ENCODE data around the gene PRPF38B. TPM values are rescaled to one million over a fixed set of nuclear protein-coding genes. Genes with fewer than 3 reads are reported as not detected.

The PRPF38B gene
- total RNA-seq, 1 donor from 2014 or later = 36.9 TPM

DNA sequence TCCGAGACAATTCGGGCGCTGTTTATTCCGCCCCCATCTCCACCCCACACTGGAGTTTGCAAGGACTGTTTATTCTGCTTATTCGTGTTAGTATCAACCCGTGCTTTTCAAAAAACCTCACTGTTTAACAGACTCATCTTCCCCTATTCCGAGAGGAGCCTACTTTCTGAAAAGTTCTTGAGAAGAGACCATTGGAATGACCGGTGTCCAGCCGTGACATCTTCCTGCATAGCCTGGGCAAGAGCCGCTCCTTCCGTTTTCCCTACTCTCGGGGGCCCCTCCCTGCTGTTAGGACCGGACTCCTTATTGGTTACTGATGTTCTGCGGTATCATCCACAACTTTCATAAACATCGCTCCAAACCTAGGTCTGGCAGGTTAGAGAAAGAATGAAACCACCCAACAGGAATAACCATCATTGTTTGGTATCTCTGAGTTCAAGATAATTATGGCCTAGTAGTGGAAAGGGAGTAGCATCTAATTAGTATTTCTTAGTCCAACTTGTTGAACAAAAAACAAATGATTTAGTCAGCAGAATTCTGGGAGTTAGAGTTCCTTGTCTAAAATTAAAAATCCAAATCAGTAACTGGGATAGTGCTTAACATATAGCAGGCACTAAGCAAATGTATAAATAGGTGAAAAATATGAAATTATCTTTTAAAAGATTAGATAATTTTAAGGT is 55.2 kb downstream of the PRPF38B start:
- H3K4me1 ChIP-seq (ENCODE audit: insufficient read depth, low read length) = no peaks in the 10 kb centered on the region
- H3K27me3 ChIP-seq (ENCODE audit: insufficient read depth, low read length) = peaks cover under 1% of the 10 kb centered on the region
- TF ChIP-seq CTCF (IDR thresholded peaks at IDR 0.05; ENCODE audit: insufficient read depth, low read depth, low read length) (no peak), EZH2 (IDR thresholded peaks at IDR 0.05; ENCODE audit: insufficient read depth, low read length) (no peak)
- Mint-ChIP-seq H3K4me3 (ENCODE audit: unreplicated experiment) (peak overlapping the region; percentile 99), H3K36me3 (ENCODE audit: low read depth, unreplicated experiment) (no peaks in the 10 kb centered on the region), H3K27me3 (ENCODE audit: low read depth, unreplicated experiment) (peaks cover 2% of the 10 kb centered on the region), H3K9me3 (ENCODE audit: unreplicated experiment) (no peaks in the 10 kb centered on the region), H3K27ac (ENCODE audit: unreplicated experiment) (peak overlapping the region; percentile 99), H3K4me1 (ENCODE audit: low read depth, unreplicated experiment) (peaks cover 7% of the 10 kb centered on the region)
- peak overlapping the region; percentile 96 for H3K27ac ChIP-seq (ENCODE audit: low read depth, low read length)
- peaks cover 45% of the 10 kb centered on the region for H3K79me2 ChIP-seq (ENCODE audit: insufficient read depth, low read length)
- DNase-seq (ENCODE audit: low read depth) (peak; percentile 83), FAIRE-seq (no peak)
- peak overlapping the region; percentile 82 for H2AFZ ChIP-seq (ENCODE audit: low read depth, low read length)
- H3K9me3 ChIP-seq (ENCODE audit: insufficient read depth, low read depth, low read length) = no peaks in the 10 kb centered on the region
- H3K9ac ChIP-seq (ENCODE audit: low read length) = peak overlapping the region; percentile 96
- H3K4me3 ChIP-seq (ENCODE audit: insufficient read depth, low read depth, low read length) = peak overlapping the region; percentile 72
- H3K4me2 ChIP-seq (ENCODE audit: low read length) = peak overlapping the region; percentile 86
- H3K36me3 ChIP-seq (ENCODE audit: insufficient read depth, low read length) = peaks cover 2% of the 10 kb centered on the region
- H4K20me1 ChIP-seq (ENCODE audit: insufficient read depth, low read length) = peaks cover 20% of the 10 kb centered on the region

DNA sequence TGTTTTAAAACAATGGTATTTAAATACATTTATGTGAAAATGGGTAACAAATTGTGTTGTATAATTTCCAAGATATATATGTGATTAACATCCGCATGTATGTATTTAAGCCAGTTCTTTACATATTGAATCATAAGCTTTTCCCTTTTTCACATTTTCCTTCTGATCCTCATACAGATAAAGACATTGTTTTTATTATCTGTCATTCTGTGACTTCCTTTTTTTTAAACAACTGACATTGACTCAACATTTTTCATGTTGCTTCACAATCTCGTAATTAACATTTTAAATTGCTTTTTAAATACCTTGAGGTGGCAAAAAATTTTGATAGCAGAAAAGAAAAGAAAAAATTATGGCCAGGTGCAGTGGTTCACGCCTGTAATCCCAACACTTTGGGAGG is 55.8 kb downstream of the PRPF38B start:
- no peak overlapping the region for H3K27ac Mint-ChIP-seq (ENCODE audit: unreplicated experiment)
- Histone ChIP-seq H3K4me1 (ENCODE audit: insufficient read depth, low read length) (no peaks in the 10 kb centered on the region), H2AFZ (ENCODE audit: low read depth, low read length) (no peak overlapping the region), H4K20me1 (ENCODE audit: insufficient read depth, low read length) (peaks cover 20% of the 10 kb centered on the region), H3K4me2 (ENCODE audit: low read length) (peak overlapping the region; percentile 86), H3K9ac (ENCODE audit: low read length) (no peak overlapping the region), H3K4me3 (ENCODE audit: insufficient read depth, low read depth, low read length) (no peak overlapping the region), H3K36me3 (ENCODE audit: insufficient read depth, low read length) (peaks cover 2% of the 10 kb centered on the region), H3K79me2 (ENCODE audit: insufficient read depth, low read length) (peaks cover 45% of the 10 kb centered on the region), H3K27me3 (ENCODE audit: insufficient read depth, low read length) (no peaks in the 10 kb centered on the region), H3K9me3 (ENCODE audit: insufficient read depth, low read depth, low read length) (no peaks in the 10 kb centered on the region), H3K27ac (ENCODE audit: low read depth, low read length) (no peak overlapping the region)
- no peak for FAIRE-seq
- no peak for DNase-seq (ENCODE audit: low read depth)
- TF ChIP-seq CTCF (IDR thresholded peaks at IDR 0.05; ENCODE audit: insufficient read depth, low read depth, low read length) (no peak), EZH2 (IDR thresholded peaks at IDR 0.05; ENCODE audit: insufficient read depth, low read length) (no peak)
- H3K9me3 Mint-ChIP-seq (ENCODE audit: unreplicated experiment) = no peaks in the 10 kb centered on the region
- H3K27me3 Mint-ChIP-seq (ENCODE audit: low read depth, unreplicated experiment) = no peaks in the 10 kb centered on the region
- H3K4me3 Mint-ChIP-seq (ENCODE audit: unreplicated experiment) = peak overlapping the region; percentile 99
- peaks cover 7% of the 10 kb centered on the region for H3K4me1 Mint-ChIP-seq (ENCODE audit: low read depth, unreplicated experiment)
- no peaks in the 10 kb centered on the region for H3K36me3 Mint-ChIP-seq (ENCODE audit: low read depth, unreplicated experiment)

DNA sequence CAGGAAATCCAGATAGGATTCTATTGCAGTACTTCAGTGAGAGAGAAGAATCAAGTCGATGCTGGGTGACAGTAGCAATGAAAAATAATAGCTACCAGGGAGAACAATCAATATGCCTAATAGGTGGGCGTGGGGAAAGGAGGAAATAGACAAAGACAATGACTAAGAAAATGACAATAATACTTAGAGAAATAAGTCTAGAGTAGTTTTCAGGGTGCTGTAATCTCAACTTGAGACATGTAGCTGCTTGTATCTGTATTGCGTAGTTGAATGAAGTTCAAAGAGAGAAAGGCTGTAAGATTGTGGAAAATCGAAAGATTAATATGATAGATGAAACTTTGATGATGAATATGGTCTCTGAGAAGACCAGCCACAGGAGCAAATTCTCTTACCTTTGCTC is 57.0 kb downstream of the PRPF38B start:
- DNase-seq (ENCODE audit: low read depth) = no peak
- Mint-ChIP-seq H3K27ac (ENCODE audit: unreplicated experiment) (no peak overlapping the region), H3K36me3 (ENCODE audit: low read depth, unreplicated experiment) (no peaks in the 10 kb centered on the region)

More for the DNA sequence above, 57.0 kb downstream of the PRPF38B start:
- Histone ChIP-seq H2AFZ (ENCODE audit: low read depth, low read length) (no peak overlapping the region), H3K36me3 (ENCODE audit: insufficient read depth, low read length) (peaks cover 2% of the 10 kb centered on the region), H3K4me1 (ENCODE audit: insufficient read depth, low read length) (no peaks in the 10 kb centered on the region), H3K4me2 (ENCODE audit: low read length) (no peak overlapping the region), H3K79me2 (ENCODE audit: insufficient read depth, low read length) (peaks cover 45% of the 10 kb centered on the region), H3K9ac (ENCODE audit: low read length) (no peak overlapping the region), H3K27me3 (ENCODE audit: insufficient read depth, low read length) (no peaks in the 10 kb centered on the region), H3K4me3 (ENCODE audit: insufficient read depth, low read depth, low read length) (no peak overlapping the region), H4K20me1 (ENCODE audit: insufficient read depth, low read length) (peaks cover 20% of the 10 kb centered on the region), H3K9me3 (ENCODE audit: insufficient read depth, low read depth, low read length) (no peaks in the 10 kb centered on the region), H3K27ac (ENCODE audit: low read depth, low read length) (no peak overlapping the region)
- no peaks in the 10 kb centered on the region for H3K27me3 Mint-ChIP-seq (ENCODE audit: low read depth, unreplicated experiment)
- peaks cover 7% of the 10 kb centered on the region for H3K4me1 Mint-ChIP-seq (ENCODE audit: low read depth, unreplicated experiment)
- H3K9me3 Mint-ChIP-seq (ENCODE audit: unreplicated experiment) = no peaks in the 10 kb centered on the region
- TF ChIP-seq EZH2 (IDR thresholded peaks at IDR 0.05; ENCODE audit: insufficient read depth, low read length) = no peak
- peak overlapping the region; percentile 0 for H3K4me3 Mint-ChIP-seq (ENCODE audit: unreplicated experiment)
- no peak for FAIRE-seq
